GM04504 (cell line): Measurements from ENCODE around the gene LAT.
"Not testable (repeated sequence)": the region's sequence is repeated elsewhere in the genome, so short reads cannot be mapped to it uniquely, and the experiment has no call there.

Source experiments
- DNase-seq: peaks from one replicate; pipeline ENCODE4 v3.0.0-alpha.2; 2012; ENCODE audit warnings: low read depth

Gene LAT

GRCh38 chr16:28984619-28985135 lies at the start of gene LAT:
TSS of gene LAT (plus strand) at chr16:28985052. CDS start at chr16:28985418, 366 bp downstream.
- DNase-seq, result no peak

- no peak for DNase-seq
Observed at GRCh38 chr16:28935346-28935745, 49.5 kb upstream of the LAT start.

GRCh38 chr16:28935924-28936783 lies 48.7 kb upstream of the LAT start:
- DNase-seq, result no peak

GRCh38 chr16:28936784-28937155 lies 48.1 kb upstream of the LAT start:
- no peak for DNase-seq

GRCh38 chr16:28937222-28937876 lies 47.5 kb upstream of the LAT start:
- no peak for DNase-seq

GRCh38 chr16:28938721-28939120 lies 46.1 kb upstream of the LAT start:
- DNase-seq, result no peak

- not testable (repeated sequence) for DNase-seq
Observed at GRCh38 chr16:28939825-28940224, 45.0 kb upstream of the LAT start.

GRCh38 chr16:28943281-28943680 lies 41.6 kb upstream of the LAT start:
- DNase-seq, result no peak

GRCh38 chr16:28946681-28947080 lies 38.2 kb upstream of the LAT start:
- no peak for DNase-seq

- DNase-seq, result peak; percentile 100
Observed at GRCh38 chr16:28950648-28951409, 34.0 kb upstream of the LAT start, which contains the start of gene NFATC2IP. TSS of gene NFATC2IP (plus strand) at chr16:28950937. CDS start at chr16:28951012, 75 bp downstream.

GRCh38 chr16:28951410-28951943 lies 33.4 kb upstream of the LAT start:
- DNase-seq, result no peak

GRCh38 chr16:28958216-28958615 lies 26.6 kb upstream of the LAT start:
- DNase-seq, result no peak

- DNase-seq, result no peak
Observed at GRCh38 chr16:28958836-28959235, 26.0 kb upstream of the LAT start.

- no peak for DNase-seq
Observed at GRCh38 chr16:28964072-28964471, 20.8 kb upstream of the LAT start.

- DNase-seq, result no peak
Observed at GRCh38 chr16:28964496-28964895, 20.4 kb upstream of the LAT start.

GRCh38 chr16:28967156-28967555 lies 17.7 kb upstream of the LAT start:
- DNase-seq, result no peak

GRCh38 chr16:28969696-28970095 lies 15.2 kb upstream of the LAT start:
- not testable (repeated sequence) for DNase-seq

GRCh38 chr16:28974007-28974436 lies 10.8 kb upstream of the LAT start:
- peak; percentile 45 for DNase-seq

GRCh38 chr16:28974437-28975157 lies 10.3 kb upstream of the LAT start, which contains the start of gene SPNS1:
TSS of gene SPNS1 (plus strand) at chr16:28974778. CDS start at chr16:28975152, 374 bp downstream.
- peak; percentile 91 for DNase-seq

- DNase-seq, result no peak
Observed at GRCh38 chr16:28975158-28975599, 9.7 kb upstream of the LAT start.
